GM23248 (cell line): ENCODE measurements around the gene XPO4. TPM values are rescaled to one million over a fixed set of nuclear protein-coding genes. Genes with fewer than 3 reads are reported as not detected.
A peak's percentile ranks its signal among the peaks of the same experiment; 100 is the strongest.
"Not testable (repeated sequence)": the region's sequence is repeated elsewhere in the genome, so short reads cannot be mapped to it uniquely, and the experiment has no call there.

Source experiments
- DNase-seq: peaks from one replicate; pipeline ENCODE4 v3.0.0-alpha.2; 2015
- H2AFZ ChIP-seq: fragments of 200-600 bp; sonication (generic); 2 replicates; pipeline ENCODE4 v1.6.1; 2016; ENCODE audit warnings: antibody characterized with exemption
- H3F3A ChIP-seq: fragments of 200-600 bp; sonication (generic); 2 replicates; pipeline ENCODE4 v1.6.1; 2016; ENCODE audit warnings: mild to moderate bottlenecking, antibody characterized with exemption, mixed run types; ENCODE audit not compliant: insufficient read depth
- H3K27ac ChIP-seq: fragments of 200-600 bp; sonication (generic); 2 replicates; pipeline ENCODE4 v1.5.1; 2016; ENCODE audit warnings: mild to moderate bottlenecking
- H3K27me3 ChIP-seq: fragments of 200-600 bp; sonication (generic); replicated peaks from 2 replicates; pipeline ENCODE4 v1.6.1; 2016; ENCODE audit warnings: mild to moderate bottlenecking; ENCODE audit not compliant: insufficient read depth
- H3K36me3 ChIP-seq: fragments of 200-600 bp; sonication (generic); 2 replicates; pipeline ENCODE4 v1.6.1; 2016; ENCODE audit warnings: low read depth, mild to moderate bottlenecking
- H3K4me1 ChIP-seq: fragments of 200-600 bp; sonication (generic); 2 replicates; pipeline ENCODE4 v1.6.1; 2016; ENCODE audit warnings: mild to moderate bottlenecking; ENCODE audit not compliant: insufficient read depth
- H3K4me2 ChIP-seq: fragments of 200-600 bp; sonication (generic); one replicate; pipeline ENCODE4 v1.6.1; 2016; ENCODE audit warnings: mild to moderate bottlenecking; ENCODE audit not compliant: unreplicated experiment
- H3K4me3 ChIP-seq: fragments of 200-600 bp; sonication (generic); 2 replicates; pipeline ENCODE4 v1.5.1; 2016; ENCODE audit warnings: mild to moderate bottlenecking
- H3K79me2 ChIP-seq: fragments of 200-600 bp; sonication (generic); 2 replicates; pipeline ENCODE4 v1.6.1; 2016; ENCODE audit warnings: mild to moderate bottlenecking; ENCODE audit not compliant: insufficient read depth
- H3K9ac ChIP-seq: fragments of 200-600 bp; sonication (generic); 2 replicates; pipeline ENCODE4 v1.6.1; 2016; ENCODE audit warnings: mild to moderate bottlenecking
- H3K9me2 ChIP-seq: fragments of 200-600 bp; sonication (generic); 2 replicates; pipeline ENCODE4 v1.6.1; 2016; ENCODE audit warnings: mixed run types, mild to moderate bottlenecking, moderate library complexity; ENCODE audit not compliant: insufficient read depth
- H3K9me3 ChIP-seq: fragments of 200-600 bp; sonication (generic); one replicate; pipeline ENCODE4 v1.6.1; 2017; ENCODE audit warnings: low read depth
- H4K20me1 ChIP-seq: fragments of 200-600 bp; sonication (generic); 2 replicates; pipeline ENCODE4 v1.6.0; 2016; ENCODE audit not compliant: insufficient read depth
- EZH2 ChIP-seq: fragments of 200-600 bp; sonication (generic); IDR thresholded peaks from 2 replicates; pipeline ENCODE4 v1.6.1; 2018; ENCODE audit warnings: antibody characterized with exemption, mild to moderate bottlenecking; ENCODE audit not compliant: insufficient read depth, poor library complexity, severe bottlenecking
- EZH2phosphoT487 ChIP-seq: fragments of 200-600 bp; sonication (generic); IDR thresholded peaks from 2 replicates; pipeline ENCODE4 v1.6.1; 2018; ENCODE audit warnings: antibody characterized with exemption, moderate library complexity, mild to moderate bottlenecking, low read depth; ENCODE audit not compliant: insufficient read depth
- WGBS, 2 experiments: methylation state at CpG; one replicate each; pipeline ENCODE4 v1.1.6; 2015 to 2017; ENCODE audit warnings: low lambda C conversion rate in 2 of 2, low coverage in 1 of 2; ENCODE audit errors: missing lambda C conversion rate in 2 of 2; 5-methylcytosine and 5-hydroxymethylcytosine counted together
- in situ Hi-C: fragments of 300-500 bp; cut with MboI; formaldehyde crosslinking; loops from 2 replicates; pipeline ENCODE4 v1.15.0; 2020
- polyA plus RNA-seq: library from polyadenylated mRNA; unstranded; fragments of >200 nt; fragmentation: Nextera tagmentation; extraction: Ambion mirVana; gene quantifications from 2 replicates; pipeline ENCODE4 v1.2.1, GENCODE V29; 2016
- total RNA-seq: library from RNA; depleted of rRNA; stranded (reverse); fragments of >200 nt; shearing (Covaris generic); gene quantifications from 2 replicates; pipeline ENCODE4 v1.2.3, GENCODE V29; 2014

Gene XPO4
- total and polyA plus RNA-seq, 2 experiments from 2014 or later = 4.9 to 15.0 TPM

DNA sequence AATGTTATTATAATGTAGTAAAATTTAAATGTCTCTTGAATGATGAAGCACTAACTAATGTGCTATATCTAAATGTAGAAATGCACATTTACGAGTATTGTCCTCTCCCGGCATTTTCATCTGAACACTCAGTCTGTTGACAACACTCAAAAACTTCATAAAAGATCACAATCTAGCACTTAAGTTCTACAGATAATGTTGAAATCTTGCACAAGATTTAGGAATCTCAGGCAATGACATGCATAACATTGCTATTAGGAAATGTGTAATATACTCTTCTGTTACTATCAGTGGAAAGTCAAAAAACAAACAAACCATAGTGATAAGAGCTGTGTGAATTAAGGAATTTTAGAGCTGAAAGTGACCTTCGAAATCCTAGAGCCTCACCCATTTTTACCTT is 37.5 kb upstream of the XPO4 start:
- in situ Hi-C loops = loop anchor here (10.0 kb wide), 2 partner anchors 185 to 545 kb away; no protein-coding TSS in a partner anchor
- H3K27me3 ChIP-seq = no peaks in the 10 kb centered on the region
- peaks cover 13% of the 10 kb centered on the region for H3K4me1 ChIP-seq
- H3K36me3 ChIP-seq = no peaks in the 10 kb centered on the region
- no peaks in the 10 kb centered on the region for H4K20me1 ChIP-seq
- H3K79me2 ChIP-seq = no peaks in the 10 kb centered on the region
- no peak overlapping the region for H3K9ac ChIP-seq
- no peaks in the 10 kb centered on the region for H3K9me2 ChIP-seq
- H3K4me2 ChIP-seq = no peak overlapping the region
- H3K4me3 ChIP-seq = no peak overlapping the region
- H3F3A ChIP-seq = peaks cover 7% of the 10 kb centered on the region; the same call in 1 of the 2 replicates
- no peaks in the 10 kb centered on the region for H3K9me3 ChIP-seq
- H2AFZ ChIP-seq = no peak overlapping the region; the same call in 1 of the 2 replicates
- DNase-seq = peak; percentile 60
- WGBS, 2 experiments = 76 to 78% methylated on average over 3 of the region's 3 CpGs
- TF ChIP-seq EZH2phosphoT487 = no peak
- TF ChIP-seq EZH2 = no peak
- no peak overlapping the region for H3K27ac ChIP-seq

DNA sequence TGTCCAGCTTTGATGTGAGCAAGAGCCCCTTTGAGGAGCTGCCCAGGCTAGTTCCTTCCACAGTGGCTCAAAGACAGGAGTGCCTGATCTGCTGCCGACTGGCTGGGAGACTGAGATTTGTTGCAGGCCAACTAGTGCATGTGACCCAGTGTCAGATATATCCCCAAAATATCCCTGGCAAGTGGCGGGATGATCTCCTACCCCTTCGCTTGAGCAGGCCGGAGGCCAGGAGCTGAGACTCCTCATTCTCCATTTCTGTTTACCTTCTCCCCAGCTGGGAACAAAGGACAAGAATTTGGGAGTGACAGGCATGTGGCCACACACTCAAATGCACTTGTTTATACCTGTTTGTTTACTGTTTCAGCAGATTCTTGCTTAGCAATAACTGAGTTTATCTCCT is 37.1 kb upstream of the XPO4 start:
- no peak overlapping the region for H3K27ac ChIP-seq
- no peak overlapping the region for H3K4me2 ChIP-seq
- H3K9ac ChIP-seq = no peak overlapping the region
- H3K9me2 ChIP-seq = no peaks in the 10 kb centered on the region
- in situ Hi-C loops = loop anchor here (10.0 kb wide), 2 partner anchors 185 to 545 kb away; no protein-coding TSS in a partner anchor
- no peaks in the 10 kb centered on the region for H3K27me3 ChIP-seq
- 87 to 89% methylated on average over 4 of the region's 4 CpGs for WGBS, 2 experiments
- H3F3A ChIP-seq = peaks cover 7% of the 10 kb centered on the region; the same call in 1 of the 2 replicates
- no peaks in the 10 kb centered on the region for H3K79me2 ChIP-seq
- TF ChIP-seq EZH2phosphoT487 (no peak), EZH2 (no peak)
- H3K4me1 ChIP-seq = peaks cover 13% of the 10 kb centered on the region
- no peak overlapping the region for H3K4me3 ChIP-seq
- H4K20me1 ChIP-seq = no peaks in the 10 kb centered on the region
- H2AFZ ChIP-seq = no peak overlapping the region; the same call in 1 of the 2 replicates
- no peaks in the 10 kb centered on the region for H3K9me3 ChIP-seq
- DNase-seq = no peak
- H3K36me3 ChIP-seq = no peaks in the 10 kb centered on the region

DNA sequence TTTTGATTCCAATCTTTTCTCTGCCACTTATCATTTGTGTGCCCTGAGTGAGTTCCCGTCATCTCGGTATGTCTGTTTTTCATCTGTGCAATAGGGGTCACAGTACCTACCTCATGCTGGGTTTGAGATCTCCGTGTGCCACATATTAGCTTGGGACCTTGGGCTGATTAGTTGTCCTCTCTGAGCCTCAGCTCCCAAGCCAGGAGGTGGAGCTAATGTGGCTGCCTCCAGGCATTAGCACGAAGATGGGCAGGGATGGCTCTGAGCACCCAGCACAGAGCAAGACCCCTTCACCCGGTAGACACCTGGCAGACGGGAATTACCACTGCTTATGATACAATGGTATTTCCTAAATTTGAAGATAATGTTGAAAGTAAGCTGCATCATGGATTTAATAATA is 35.8 kb upstream of the XPO4 start:
- H3K79me2 ChIP-seq = no peaks in the 10 kb centered on the region
- H2AFZ ChIP-seq = no peak overlapping the region
- H3K9ac ChIP-seq = no peak overlapping the region
- no peaks in the 10 kb centered on the region for H3K27me3 ChIP-seq
- no peaks in the 10 kb centered on the region for H3K36me3 ChIP-seq
- TF ChIP-seq EZH2 (no peak), EZH2phosphoT487 (no peak)
- peaks cover 12% of the 10 kb centered on the region for H3K4me1 ChIP-seq
- no peak overlapping the region for H3K4me2 ChIP-seq
- no peaks in the 10 kb centered on the region for H4K20me1 ChIP-seq
- in situ Hi-C loops = no loop called here
- no peaks in the 10 kb centered on the region for H3K9me2 ChIP-seq
- H3K4me3 ChIP-seq = no peak overlapping the region
- DNase-seq = no peak
- H3F3A ChIP-seq = peaks cover 7% of the 10 kb centered on the region; the same call in 1 of the 2 replicates
- H3K9me3 ChIP-seq = no peaks in the 10 kb centered on the region
- H3K27ac ChIP-seq = no peak overlapping the region
- WGBS, 2 experiments = 49 to 51% methylated on average over 6 of the region's 6 CpGs

DNA sequence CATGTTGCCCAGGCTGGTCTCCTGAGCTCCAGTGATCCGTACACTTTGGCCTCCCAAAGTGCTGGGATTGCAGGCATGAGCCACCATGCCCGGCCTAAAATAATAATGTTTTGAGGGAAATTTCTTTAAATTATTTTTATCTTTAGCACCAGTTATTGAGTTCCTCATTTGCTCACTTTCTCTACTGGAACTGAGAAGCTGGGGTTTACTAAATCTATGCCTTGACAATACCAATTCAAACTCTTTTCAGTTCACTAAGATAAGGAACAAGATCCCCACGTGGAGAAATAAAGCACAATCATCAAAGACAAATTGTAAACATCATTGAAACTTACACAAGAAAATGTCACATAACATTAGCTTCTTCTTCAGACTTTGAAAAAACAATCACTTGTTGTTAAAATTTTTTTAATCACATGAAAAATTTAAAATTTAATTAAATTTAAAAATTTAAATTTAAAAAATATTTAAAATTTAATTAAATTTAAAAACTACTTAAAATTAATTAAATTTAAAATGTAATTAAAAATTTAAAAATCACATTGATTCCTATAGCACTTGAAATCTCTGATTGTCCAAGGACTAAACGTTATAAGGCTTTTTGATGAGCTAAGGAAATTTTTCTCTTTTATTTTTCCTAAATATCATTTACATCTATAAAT is 25.2 kb upstream of the XPO4 start:
- no peak for DNase-seq
- Histone ChIP-seq H3K9me3 (no peaks in the 10 kb centered on the region), H3K36me3 (no peaks in the 10 kb centered on the region), H3K79me2 (no peaks in the 10 kb centered on the region), H3K27me3 (no peaks in the 10 kb centered on the region), H3K9ac (no peak overlapping the region), H3K27ac (no peak overlapping the region), H3K9me2 (no peaks in the 10 kb centered on the region), H2AFZ (no peak overlapping the region), H3K4me2 (no peak overlapping the region), H4K20me1 (no peaks in the 10 kb centered on the region), H3K4me3 (no peak overlapping the region), H3K4me1 (no peaks in the 10 kb centered on the region), H3F3A (no peaks in the 10 kb centered on the region)
- 64 to 65% methylated on average over 4 of the region's 4 CpGs for WGBS, 2 experiments
- in situ Hi-C loops = loop anchor here (10.0 kb wide), 1 partner anchor 433 kb away; no protein-coding TSS in a partner anchor
- TF ChIP-seq EZH2phosphoT487 = no peak
- TF ChIP-seq EZH2 = no peak

- H3K27ac ChIP-seq, H3K9ac ChIP-seq, H3K4me3 ChIP-seq, H3K27me3 ChIP-seq, DNase-seq, H4K20me1 ChIP-seq, H2AFZ ChIP-seq, H3F3A ChIP-seq, H3K4me2 ChIP-seq, H3K79me2 ChIP-seq, H3K4me1 ChIP-seq, H3K9me3 ChIP-seq, H3K9me2 ChIP-seq, H3K36me3 ChIP-seq: not testable (repeated sequence)
- 42 to 45% methylated on average over 13 of the region's 13 CpGs for WGBS, 2 experiments
- in situ Hi-C loops = loop anchor here (10.0 kb wide), 1 partner anchor 431 kb away; no protein-coding TSS in a partner anchor
Measured at GRCh38 chr13:20925395-20925790, 22.8 kb upstream of the XPO4 start.
